ENCODE results near the gene C2orf80. TPM values are rescaled to one million over a fixed set of nuclear protein-coding genes. Genes with fewer than 3 reads are reported as not detected.
"Not testable (repeated sequence)": the region's sequence is repeated elsewhere in the genome, so short reads cannot be mapped to it uniquely, and the experiment has no call there.

C2orf80 gene
- total and polyA plus RNA-seq, 5 experiments from 2014 or later: not detected

GRCh38 chr2:208142240-208142924 is 47.4 kb downstream of the C2orf80 start:
- Mint-ChIP-seq H3K36me3 (no peaks in the 10 kb centered on the region), H3K9me3 (peaks cover 0 to 9% (median 5%) of the 10 kb centered on the region in 9 donors), H3K27ac (no peak overlapping the region), H3K4me1 (no peaks in the 10 kb centered on the region), H3K4me3 (no peak overlapping the region), H3K27me3 (peaks cover 0 to 1% (median 0%) of the 10 kb centered on the region in 5 donors)
- POLR2A ChIA-PET: no interaction called here
- DNase-seq (no peak), ATAC-seq (no peak)

DNA sequence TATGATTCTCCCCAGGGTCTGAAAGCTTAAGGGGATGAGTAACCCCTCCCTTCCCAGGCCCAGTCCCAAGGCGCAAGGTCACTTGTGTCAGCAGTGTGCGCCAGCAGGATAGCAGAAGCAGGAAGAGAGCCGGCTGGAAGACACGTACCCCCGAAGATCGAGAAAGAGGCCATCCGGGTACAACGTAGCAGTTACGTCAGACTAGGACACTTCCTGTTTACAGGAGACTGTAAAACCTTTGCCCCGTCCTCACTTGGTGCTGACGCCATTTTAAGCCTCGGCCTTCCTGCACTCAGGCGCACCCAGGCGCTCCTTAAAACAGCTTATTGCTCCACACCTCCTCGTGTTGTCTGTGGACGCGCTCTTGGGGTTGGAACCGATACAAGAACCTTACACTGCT is 50.4 kb downstream of the C2orf80 start:
- no peak overlapping the region for H3K4me3 Mint-ChIP-seq
- peaks cover 4 to 16% (median 11%) of the 10 kb centered on the region in 4 donors for H3K4me1 Mint-ChIP-seq
- POLR2A ChIA-PET: no interaction called here

DNA sequence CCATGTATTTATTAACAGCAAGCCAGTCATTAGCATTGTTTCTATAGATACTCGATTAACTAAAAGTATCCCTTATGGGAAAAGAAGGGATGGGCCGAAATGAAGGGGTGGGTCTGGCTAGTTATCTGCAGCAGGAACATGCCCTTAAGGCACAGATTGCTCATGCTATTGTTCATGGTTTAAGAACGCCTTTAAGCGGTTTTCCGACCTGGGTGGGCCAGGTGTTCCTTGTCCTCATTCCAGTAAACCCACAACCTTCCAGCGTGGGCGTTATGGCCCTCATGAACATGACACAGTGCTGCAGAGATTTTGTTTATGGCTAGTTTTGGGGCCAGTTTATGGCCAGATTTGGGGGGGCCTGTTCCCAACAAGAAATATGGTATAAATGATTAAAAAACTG is 51.5 kb downstream of the C2orf80 start:
- POLR2A ChIA-PET, DNase-seq, H3K27me3 Mint-ChIP-seq, H3K9me3 Mint-ChIP-seq, H3K36me3 Mint-ChIP-seq, H3K27ac Mint-ChIP-seq, ATAC-seq, H3K4me3 Mint-ChIP-seq: not testable (repeated sequence)
- peaks cover 4 to 16% (median 11%) of the 10 kb centered on the region in 4 donors for H3K4me1 Mint-ChIP-seq

More for the DNA sequence above, 50.4 kb downstream of the C2orf80 start:
- Mint-ChIP-seq H3K27ac (no peak overlapping the region), H3K27me3 (no peaks in the 10 kb centered on the region), H3K9me3 (peaks cover 0 to 9% (median 5%) of the 10 kb centered on the region in 9 donors), H3K36me3 (no peaks in the 10 kb centered on the region)
- DNase-seq (no peak), ATAC-seq (no peak)

DNA sequence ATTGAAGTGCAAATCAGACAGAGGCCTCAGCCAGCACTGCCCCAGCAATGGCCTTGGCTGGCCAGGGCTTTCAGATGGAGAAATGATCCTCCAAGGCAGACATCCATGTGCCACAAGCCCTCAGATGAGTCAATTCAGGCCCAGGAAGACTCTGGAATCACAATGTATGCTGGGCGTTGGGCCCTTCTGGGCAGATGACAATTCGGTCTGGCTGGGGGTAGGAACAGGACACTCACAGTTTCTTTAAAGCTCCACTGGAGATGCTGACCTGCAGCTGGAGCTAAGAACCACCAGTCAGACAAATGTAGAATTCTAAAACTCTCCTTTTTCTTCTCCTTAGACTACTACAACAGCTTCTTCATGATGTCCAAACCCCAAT is 53.1 kb downstream of the C2orf80 start:
- Mint-ChIP-seq H3K27me3 (no peaks in the 10 kb centered on the region), H3K4me3 (no peak overlapping the region), H3K4me1 (peaks cover 4 to 16% (median 11%) of the 10 kb centered on the region in 4 donors), H3K27ac (peak overlapping the region in 2 of 10 donors; percentile 27 to 61), H3K36me3 (no peaks in the 10 kb centered on the region), H3K9me3 (peaks cover 0 to 9% (median 5%) of the 10 kb centered on the region in 9 donors)
- no peak for ATAC-seq
- no peak for DNase-seq
- POLR2A ChIA-PET: no interaction called here

DNA sequence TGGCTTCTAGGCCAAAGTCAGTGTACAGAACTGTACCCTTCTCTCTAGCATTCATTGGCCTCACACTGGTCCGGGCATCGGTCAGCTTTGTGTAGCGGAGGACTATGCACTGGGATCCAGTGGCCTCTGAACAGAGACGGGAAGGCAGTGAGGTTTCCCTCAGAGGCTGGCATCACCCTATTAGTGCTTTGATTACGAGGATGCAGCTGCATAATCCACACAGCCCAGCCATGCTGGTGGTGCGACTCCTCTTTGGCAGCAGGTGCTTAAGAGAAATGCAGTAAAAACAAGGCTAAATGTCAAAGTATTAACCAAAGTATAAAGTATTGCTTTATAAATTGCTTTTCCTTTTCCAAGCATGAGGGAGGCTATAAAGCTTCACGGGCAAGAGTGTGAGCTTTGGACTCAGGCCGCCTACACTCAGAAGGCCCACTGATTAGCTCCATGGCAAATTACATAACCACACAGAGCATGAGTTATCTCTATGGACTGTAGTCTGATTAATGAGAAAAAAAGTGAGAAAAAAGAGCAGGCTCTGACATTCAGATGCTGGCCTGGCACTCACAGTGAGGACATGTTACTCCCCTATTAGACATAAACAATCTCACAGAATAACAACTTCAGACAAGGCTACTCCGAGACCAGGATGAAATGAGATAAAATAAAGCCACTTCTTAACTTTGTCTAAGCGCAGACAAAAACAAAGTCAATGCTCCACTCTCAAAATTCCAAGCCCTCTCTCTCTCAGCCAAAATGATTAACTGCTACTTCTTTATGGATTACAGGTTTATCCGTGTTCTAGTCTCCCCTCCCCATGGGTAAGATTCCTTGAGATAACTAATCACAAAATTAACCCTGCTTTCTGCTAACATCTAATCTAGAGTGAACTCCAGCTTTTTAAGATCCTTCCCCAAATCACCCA is 53.8 kb downstream of the C2orf80 start:
- H3K4me1 Mint-ChIP-seq: peaks cover 4 to 16% (median 11%) of the 10 kb centered on the region in 4 donors
- H3K9me3 Mint-ChIP-seq: peaks cover 0 to 9% (median 5%) of the 10 kb centered on the region in 9 donors
- ATAC-seq (no peak), DNase-seq (no peak)
- H3K4me3 Mint-ChIP-seq: no peak overlapping the region
- POLR2A ChIA-PET: no interaction called here
- no peaks in the 10 kb centered on the region for H3K27me3 Mint-ChIP-seq
- peak overlapping the region in 2 of 10 donors; percentile 27 to 61 for H3K27ac Mint-ChIP-seq
- no peaks in the 10 kb centered on the region for H3K36me3 Mint-ChIP-seq

DNA sequence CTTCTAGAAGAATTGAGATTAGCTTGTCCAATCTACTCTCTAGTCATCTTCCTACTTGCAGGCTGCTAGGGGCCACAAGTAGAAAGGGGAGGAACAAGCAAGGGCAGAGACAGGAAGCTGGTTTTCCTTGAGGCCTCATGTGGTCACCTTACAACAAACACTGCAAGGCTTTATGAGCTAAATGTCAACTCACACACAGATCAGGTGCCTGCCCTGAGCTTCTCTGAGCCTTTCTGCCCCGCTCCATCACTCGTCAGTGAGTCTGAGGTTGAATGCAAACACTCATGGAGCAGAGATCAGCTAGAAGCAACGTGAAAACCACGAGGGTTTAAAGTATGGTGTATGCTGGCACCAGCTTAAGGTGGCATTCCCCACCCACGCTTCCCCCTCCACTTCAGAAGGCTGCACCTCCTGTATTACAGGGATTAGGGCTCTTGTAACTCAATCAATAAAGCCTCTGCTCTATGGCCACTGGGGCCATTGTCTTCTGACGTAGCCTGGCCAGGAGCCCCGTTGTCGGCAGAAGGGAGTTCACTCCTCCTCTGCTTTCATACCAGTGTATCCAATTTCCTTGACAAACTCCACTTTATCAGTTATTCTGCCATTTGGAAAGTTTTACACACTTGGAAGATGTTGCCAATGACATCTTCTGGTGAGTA is 54.8 kb downstream of the C2orf80 start:
- H3K27ac Mint-ChIP-seq: peak overlapping the region in 1 of 10 donors; percentile 10
- DNase-seq (peak in 3 of 10 donors; percentile 11 to 38 (median 14)), ATAC-seq (peak; percentile 28 to 69)
- POLR2A ChIA-PET: no interaction called here
- no peaks in the 10 kb centered on the region for H3K36me3 Mint-ChIP-seq
- H3K9me3 Mint-ChIP-seq: peaks cover 0 to 9% (median 5%) of the 10 kb centered on the region in 9 donors
- H3K4me1 Mint-ChIP-seq: peaks cover 4 to 16% (median 11%) of the 10 kb centered on the region in 4 donors
- no peaks in the 10 kb centered on the region for H3K27me3 Mint-ChIP-seq
- peak overlapping the region in 3 of 10 donors; percentile 3 to 23 (median 13) for H3K4me3 Mint-ChIP-seq

DNA sequence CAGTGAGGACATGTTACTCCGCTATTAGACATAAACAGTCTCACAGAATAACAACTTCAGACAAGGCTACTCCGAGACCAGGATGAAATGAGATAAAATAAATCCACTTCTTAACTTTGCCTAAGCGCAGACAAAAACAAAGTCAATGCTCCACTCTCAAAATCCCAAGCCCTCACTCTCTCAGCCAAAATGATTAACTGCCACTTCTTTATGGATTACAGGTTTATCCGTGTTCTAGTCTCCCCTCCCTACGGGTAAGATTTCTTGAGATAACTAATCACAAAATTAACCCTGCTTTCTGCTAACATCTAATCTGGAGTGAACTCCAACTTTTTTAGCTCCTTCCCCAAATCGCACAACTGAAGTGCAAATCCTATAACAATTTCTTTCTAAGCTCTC is 59.1 kb downstream of the C2orf80 start:
- POLR2A ChIA-PET: no interaction called here
- no peak overlapping the region for H3K27ac Mint-ChIP-seq

DNA sequence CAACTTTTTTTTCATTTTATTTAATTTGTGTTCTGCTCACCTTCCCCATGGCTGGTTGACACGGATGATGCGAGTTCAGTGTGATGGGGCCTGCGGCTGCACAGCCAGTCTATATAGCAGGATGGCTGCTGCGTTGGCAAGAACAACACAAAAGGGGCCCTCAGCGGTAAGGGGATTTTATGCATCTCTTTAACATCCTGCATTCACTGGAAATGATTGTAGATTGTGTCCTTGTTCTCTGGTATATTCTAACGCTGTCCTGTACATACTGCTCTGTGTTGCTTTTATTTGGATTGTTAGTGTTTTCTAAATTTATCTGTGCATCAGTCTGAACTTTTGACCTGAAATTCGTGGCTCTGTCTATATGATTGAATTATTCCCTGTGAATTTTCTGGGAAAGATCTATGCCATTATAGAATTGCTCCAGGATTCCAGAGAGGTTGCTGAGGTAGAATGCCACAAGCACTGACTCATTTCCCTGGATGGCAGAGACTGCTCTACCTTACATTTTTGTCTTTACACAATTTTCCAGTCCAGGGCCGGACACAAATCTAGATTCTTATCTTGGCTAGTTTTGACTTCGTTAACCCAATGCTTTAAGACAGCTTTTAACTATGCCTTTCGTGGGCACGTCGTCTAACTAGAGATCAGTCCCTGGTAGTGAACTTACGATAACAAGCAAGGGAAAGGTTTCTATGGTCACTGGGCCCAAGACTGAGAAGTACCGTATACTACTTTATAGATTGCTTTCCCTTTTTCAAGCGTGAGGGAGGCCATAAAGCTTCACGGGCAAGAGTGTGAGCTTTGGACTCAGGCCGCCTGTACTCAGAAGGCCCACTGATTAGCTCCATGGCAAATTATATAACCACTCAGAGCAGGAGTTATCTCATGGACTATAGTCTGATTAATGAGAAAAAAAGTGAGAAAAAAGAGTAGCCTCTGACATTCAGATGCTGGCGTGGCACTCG is 59.8 kb downstream of the C2orf80 start, which contains the start of gene CRYGC:
Gene CRYGC (minus strand): TSS at position 85 of the 968 bp plus-strand sequence. CDS start 36 bp downstream, at position 49.
- DNase-seq (no peak), ATAC-seq (no peak)
- H3K4me3 Mint-ChIP-seq: no peak within 1 kb of the TSS
- H3K27me3 Mint-ChIP-seq: peaks cover 7 to 23% (median 17%) of the 10 kb centered on the region in 5 donors
- H3K27ac Mint-ChIP-seq: no peak within 1 kb of the TSS
- POLR2A ChIA-PET: no interaction called here
- peaks cover 0 to 5% (median 0%) of the 10 kb centered on the region in 9 donors for H3K9me3 Mint-ChIP-seq
- H3K36me3 Mint-ChIP-seq: peaks cover 0 to 3% (median 0%) of the 10 kb centered on the region in 3 donors
- peaks cover 0 to 8% (median 4%) of the 10 kb centered on the region in 4 donors for H3K4me1 Mint-ChIP-seq

More for the DNA sequence above, 59.1 kb downstream of the C2orf80 start:
- ATAC-seq: no peak
- no peak for DNase-seq
- H3K4me1 Mint-ChIP-seq: peaks cover 2 to 11% (median 9%) of the 10 kb centered on the region in 4 donors
- H3K4me3 Mint-ChIP-seq: no peak overlapping the region
- peaks cover 0 to 3% (median 0%) of the 10 kb centered on the region in 3 donors for H3K36me3 Mint-ChIP-seq
- peaks cover 0 to 5% (median 0%) of the 10 kb centered on the region in 9 donors for H3K9me3 Mint-ChIP-seq
- peaks cover 5 to 16% (median 11%) of the 10 kb centered on the region in 5 donors for H3K27me3 Mint-ChIP-seq

DNA sequence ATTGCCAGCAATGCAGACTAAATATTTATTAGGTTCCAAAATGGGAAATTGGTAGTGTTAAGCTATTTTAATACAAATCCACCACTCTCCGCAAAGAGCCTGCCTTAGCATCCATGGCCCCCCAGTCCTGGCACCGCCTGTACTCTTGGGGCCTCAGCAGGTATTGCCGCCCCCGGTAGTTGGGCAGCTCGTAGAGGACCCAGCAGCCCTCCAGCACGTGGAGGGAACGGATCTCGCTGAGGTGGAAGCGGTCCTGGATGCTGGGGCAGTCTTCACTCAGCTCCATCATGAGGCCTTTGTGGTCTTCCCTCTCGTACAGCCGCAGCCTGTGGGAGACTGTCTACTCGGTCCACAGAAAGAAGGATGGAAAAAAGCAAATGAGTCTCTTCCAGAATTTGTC is 61.7 kb downstream of the C2orf80 start:
- POLR2A ChIA-PET: no interaction called here
- peaks cover 6 to 19% (median 10%) of the 10 kb centered on the region in 4 donors for H3K4me1 Mint-ChIP-seq
- H3K9me3 Mint-ChIP-seq: peaks cover 0 to 5% (median 0%) of the 10 kb centered on the region in 9 donors

GRCh38 chr2:208127090-208127489 is 62.7 kb downstream of the C2orf80 start:
- Mint-ChIP-seq H3K36me3 (peaks cover 0 to 3% (median 0%) of the 10 kb centered on the region in 3 donors), H3K27me3 (peaks cover 15 to 37% (median 28%) of the 10 kb centered on the region in 5 donors), H3K9me3 (peaks cover 0 to 5% (median 0%) of the 10 kb centered on the region in 9 donors), H3K4me3 (no peak overlapping the region), H3K4me1 (peaks cover 6 to 19% (median 10%) of the 10 kb centered on the region in 4 donors), H3K27ac (no peak overlapping the region)
- DNase-seq (no peak), ATAC-seq (no peak)
- POLR2A ChIA-PET: no interaction called here

More for the DNA sequence above, 61.7 kb downstream of the C2orf80 start:
- peaks cover 0 to 3% (median 0%) of the 10 kb centered on the region in 3 donors for H3K36me3 Mint-ChIP-seq
- no peak overlapping the region for H3K27ac Mint-ChIP-seq
- ATAC-seq (no peak), DNase-seq (no peak)
- peaks cover 15 to 37% (median 28%) of the 10 kb centered on the region in 5 donors for H3K27me3 Mint-ChIP-seq
- no peak overlapping the region for H3K4me3 Mint-ChIP-seq

GRCh38 chr2:208125251-208125650 is 64.6 kb downstream of the C2orf80 start:
- H3K27ac Mint-ChIP-seq: no peak overlapping the region
- H3K9me3 Mint-ChIP-seq: peaks cover 0 to 5% (median 0%) of the 10 kb centered on the region in 9 donors
- peaks cover 18 to 46% (median 32%) of the 10 kb centered on the region in 5 donors for H3K27me3 Mint-ChIP-seq
- H3K36me3 Mint-ChIP-seq: peaks cover 0 to 3% (median 0%) of the 10 kb centered on the region in 3 donors
- POLR2A ChIA-PET: no interaction called here
- no peak for DNase-seq
- peaks cover 6 to 19% (median 10%) of the 10 kb centered on the region in 4 donors for H3K4me1 Mint-ChIP-seq
- H3K4me3 Mint-ChIP-seq: no peak overlapping the region
- ATAC-seq: no peak
